Measurements from ENCODE around the gene SETBP1. TPM values are rescaled to one million over a fixed set of nuclear protein-coding genes. Genes with fewer than 3 reads are reported as not detected.

Gene SETBP1
- total and polyA plus RNA-seq, 2 of the 4 experiments (the other 2 are of a cell fraction), result 0.19 to 0.36 TPM

GRCh38 chr18:45063246-45064038 lies 382.8 kb downstream of the SETBP1 start:
- Histone ChIP-seq H2BK120ac (ENCODE audit: low read depth, low read length) (no peak overlapping the region), H3K56ac (ENCODE audit: extremely low read depth, insufficient read depth, low read length) (no peak overlapping the region), H4K20me1 (ENCODE audit: insufficient read depth, low read length) (no peaks in the 10 kb centered on the region), H3K36me3 (ENCODE audit: control insufficient read depth, insufficient read depth, low read length) (no peaks in the 10 kb centered on the region), H3K9ac (ENCODE audit: low read depth, low read length) (no peak overlapping the region), H2BK5ac (ENCODE audit: low read depth, low read length, poor library complexity, severe bottlenecking) (no peak overlapping the region), H3K14ac (replicated peaks; ENCODE audit: low read depth, low read length) (no peak overlapping the region), H3K4me3 (ENCODE audit: insufficient read depth, low read depth, low read length) (no peak overlapping the region), H2BK20ac (ENCODE audit: low read depth, low read length) (no peak overlapping the region), H2AFZ (replicated peaks; ENCODE audit: low read length, poor library complexity) (no peak overlapping the region), H3K9me1 (ENCODE audit: insufficient read depth, low read length) (no peaks in the 10 kb centered on the region), H3K9me3 (ENCODE audit: control insufficient read depth, insufficient read depth, low read length) (no peaks in the 10 kb centered on the region), H3K27me3 (ENCODE audit: control insufficient read depth, insufficient read depth, low read length) (peaks cover 3% of the 10 kb centered on the region), H2AK9ac (replicated peaks; ENCODE audit: low read depth, low read length, poor library complexity) (no peak overlapping the region), H4K91ac (ENCODE audit: insufficient read depth, low read depth, low read length) (no peak overlapping the region), H4K8ac (ENCODE audit: low read depth in 2 of 2, low read length in 2 of 2) (no peak overlapping the region), H4K5ac (ENCODE audit: low read depth, low read length) (no peak overlapping the region), H3K4ac (ENCODE audit: low read depth, low read length) (no peak overlapping the region), H3K4me1 (ENCODE audit: control insufficient read depth, insufficient read depth, low read length) (peaks cover 2% of the 10 kb centered on the region; the same call in 1 of the 2 replicates), H2AK5ac (ENCODE audit: low read depth, low read length) (no peak overlapping the region), H3K23ac (ENCODE audit: low read depth, low read length) (no peak overlapping the region), H3K18ac (ENCODE audit: low read depth, low read length) (no peak overlapping the region), H2BK15ac (ENCODE audit: low read depth, low read length) (no peak overlapping the region), H3K79me1 (ENCODE audit: low read depth in 1 of 2, low read length in 2 of 2) (no peaks in the 10 kb centered on the region), H3K27ac (ENCODE audit: insufficient read depth, low read length) (no peak overlapping the region), H3K4me2 (ENCODE audit: low read depth, low read length) (no peak overlapping the region)
- POLR2A ChIA-PET (ENCODE audit: unreplicated experiment), result no interaction called here
- TF ChIP-seq MAZ (IDR thresholded peaks at IDR 0.05; ENCODE audit: borderline replicate concordance, low read depth, low read length), result no peak
- no peak for TF ChIP-seq MAFK (IDR thresholded peaks at IDR 0.05; ENCODE audit: low read depth, low read length)
- TF ChIP-seq CHD1 (IDR thresholded peaks at IDR 0.05; ENCODE audit: low read depth, low read length), result no peak
- TF ChIP-seq, protein P1, sequence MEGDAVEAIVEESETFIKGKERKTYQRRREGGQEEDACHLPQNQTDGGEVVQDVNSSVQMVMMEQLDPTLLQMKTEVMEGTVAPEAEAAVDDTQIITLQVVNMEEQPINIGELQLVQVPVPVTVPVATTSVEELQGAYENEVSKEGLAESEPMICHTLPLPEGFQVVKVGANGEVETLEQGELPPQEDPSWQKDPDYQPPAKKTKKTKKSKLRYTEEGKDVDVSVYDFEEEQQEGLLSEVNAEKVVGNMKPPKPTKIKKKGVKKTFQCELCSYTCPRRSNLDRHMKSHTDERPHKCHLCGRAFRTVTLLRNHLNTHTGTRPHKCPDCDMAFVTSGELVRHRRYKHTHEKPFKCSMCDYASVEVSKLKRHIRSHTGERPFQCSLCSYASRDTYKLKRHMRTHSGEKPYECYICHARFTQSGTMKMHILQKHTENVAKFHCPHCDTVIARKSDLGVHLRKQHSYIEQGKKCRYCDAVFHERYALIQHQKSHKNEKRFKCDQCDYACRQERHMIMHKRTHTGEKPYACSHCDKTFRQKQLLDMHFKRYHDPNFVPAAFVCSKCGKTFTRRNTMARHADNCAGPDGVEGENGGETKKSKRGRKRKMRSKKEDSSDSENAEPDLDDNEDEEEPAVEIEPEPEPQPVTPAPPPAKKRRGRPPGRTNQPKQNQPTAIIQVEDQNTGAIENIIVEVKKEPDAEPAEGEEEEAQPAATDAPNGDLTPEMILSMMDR (conservative IDR thresholded peaks at IDR 0.05; ENCODE audit: low read depth, low read length), result no peak
- TF ChIP-seq POLR2A (IDR thresholded peaks at IDR 0.05; ENCODE audit: low read depth, low read length), result no peak
- DNase-seq (no peak), ATAC-seq (ENCODE audit: low read depth) (no peak)
- in situ Hi-C loops (cut with MboI; ENCODE audit: low sequenced_read_pairs), result no loop called here
- 94% methylated on average over 21 of the region's 55 CpGs; no CpG with 5 or more reads in 1 of the 2 experiments for WGBS, 2 experiments (ENCODE audit: extremely low coverage in 2 of 2, insufficient read length in 1 of 2)
- intact Hi-C loops (cut with micrococcal nuclease), result no loop called here
- dilution Hi-C loops (cut with HindIII; ENCODE audit: low sequenced_read_pairs, unreplicated experiment), result no loop called here
- CTCF ChIA-PET, result no interaction called here
- BruUV-seq (replicated peaks), result no TSS peak

All from IMR-90 (cell line).